Dedifferentiated amniotic fluid mesenchymal stem cell (primary cell): ENCODE measurements around the gene DNER.
A peak's percentile ranks its signal among the peaks of the same experiment; 100 is the strongest.
"Not testable (repeated sequence)": the region's sequence is repeated elsewhere in the genome, so short reads cannot be mapped to it uniquely, and the experiment has no call there.

Experiments used
- DNase-seq: peaks from one replicate; pipeline ENCODE4 v3.0.0-alpha.2; 2016; ENCODE audit errors: extremely low spot score

Gene DNER

DNA sequence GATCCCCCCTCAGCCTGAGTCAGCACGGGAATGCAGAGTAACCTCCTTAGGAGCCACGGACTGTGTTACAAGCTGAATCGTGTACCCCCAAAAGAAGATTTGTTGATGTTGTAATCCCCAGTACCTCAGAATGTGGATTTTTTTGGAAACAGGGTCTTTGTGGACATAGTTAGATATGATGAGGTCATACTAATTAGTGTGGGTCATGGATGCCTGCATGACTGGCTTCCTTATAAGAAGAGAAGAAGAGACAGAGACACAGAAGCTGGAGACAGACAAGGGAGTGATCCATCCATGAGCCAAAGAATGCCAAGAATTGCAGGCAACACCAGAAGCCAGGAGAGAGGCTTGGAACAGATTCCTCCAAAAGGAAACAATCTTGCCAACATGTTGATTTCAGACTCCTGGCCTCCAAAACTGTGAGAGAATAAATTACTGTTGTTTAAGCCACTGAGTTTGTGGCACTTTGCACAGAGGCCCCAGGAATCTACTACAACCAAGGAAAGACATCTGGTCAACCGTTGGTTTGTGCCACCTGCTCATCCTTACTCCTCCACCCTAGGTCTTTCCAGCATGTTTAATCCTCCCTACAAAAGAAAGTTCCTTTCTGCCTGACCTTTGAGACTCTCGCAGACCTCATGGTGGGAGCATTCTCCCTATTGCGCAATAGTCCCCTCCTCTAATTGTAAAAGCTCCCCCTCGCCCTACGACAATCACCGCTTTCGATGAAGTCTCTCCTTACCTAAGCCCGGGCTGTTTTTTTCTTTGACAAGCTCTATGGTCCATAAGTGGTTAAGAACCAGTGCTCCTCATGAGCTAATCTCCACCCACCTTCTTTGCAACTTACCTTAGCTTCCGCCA, 91.6 kb downstream of the DNER start:
- DNase-seq, result no peak

DNA sequence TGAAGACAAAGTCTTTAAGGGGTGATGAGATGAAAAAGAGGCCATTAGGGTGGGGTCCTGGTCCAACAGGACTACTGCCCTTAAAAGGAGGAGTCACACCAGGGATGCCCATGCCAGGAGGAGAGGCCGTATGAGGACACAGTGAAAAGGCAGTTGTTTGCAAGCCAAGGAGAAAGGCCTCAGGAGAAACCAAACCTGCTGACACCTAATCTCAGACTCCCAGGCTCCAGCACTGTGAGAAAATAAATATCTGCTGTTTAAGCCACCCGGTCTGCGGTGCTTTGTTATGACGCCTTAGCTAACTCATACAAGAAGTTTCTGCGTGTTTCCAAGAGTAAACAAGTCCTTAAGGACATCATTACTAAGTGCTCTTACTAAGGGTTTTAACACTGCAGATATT, 93.6 kb downstream of the DNER start:
- DNase-seq, result no peak

DNA sequence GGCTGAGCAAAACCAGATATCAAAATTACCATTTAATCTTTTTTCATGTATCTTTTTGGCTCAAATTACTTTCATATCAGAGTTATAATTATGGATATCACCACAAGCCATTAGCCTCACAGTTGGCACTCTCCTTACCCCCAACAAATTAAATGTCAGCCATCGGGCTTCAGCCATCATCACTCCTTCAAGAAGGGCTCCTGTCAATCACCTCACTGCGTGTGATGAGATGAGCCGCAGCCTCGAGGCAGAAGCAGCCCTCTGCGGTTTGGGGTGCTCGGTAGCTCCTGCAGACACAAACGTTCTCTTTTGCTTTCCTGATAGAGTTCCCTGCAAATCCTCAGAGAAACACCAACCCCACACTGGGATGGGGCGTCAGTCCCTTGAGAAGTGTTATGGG, 94.1 kb downstream of the DNER start:
- DNase-seq, result no peak

DNA sequence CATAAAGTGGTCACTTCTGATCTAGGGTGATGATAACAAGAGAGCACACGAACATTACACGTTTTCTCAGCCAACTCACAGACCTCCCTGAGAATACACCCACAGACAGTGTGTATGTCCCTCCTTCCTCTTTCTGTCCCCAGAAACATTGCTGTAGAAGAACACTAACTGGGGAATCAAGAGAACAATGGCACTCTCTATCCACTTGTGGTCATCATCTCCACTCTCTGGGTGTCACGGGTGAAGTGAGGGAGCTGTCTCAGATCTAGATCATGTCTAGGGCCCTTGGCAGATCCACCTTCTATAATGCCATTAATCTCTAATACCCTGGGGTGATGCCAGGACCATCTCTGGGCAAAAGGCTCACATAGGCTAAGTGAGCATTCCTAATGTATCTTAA, 97.9 kb downstream of the DNER start:
- no peak for DNase-seq

DNA sequence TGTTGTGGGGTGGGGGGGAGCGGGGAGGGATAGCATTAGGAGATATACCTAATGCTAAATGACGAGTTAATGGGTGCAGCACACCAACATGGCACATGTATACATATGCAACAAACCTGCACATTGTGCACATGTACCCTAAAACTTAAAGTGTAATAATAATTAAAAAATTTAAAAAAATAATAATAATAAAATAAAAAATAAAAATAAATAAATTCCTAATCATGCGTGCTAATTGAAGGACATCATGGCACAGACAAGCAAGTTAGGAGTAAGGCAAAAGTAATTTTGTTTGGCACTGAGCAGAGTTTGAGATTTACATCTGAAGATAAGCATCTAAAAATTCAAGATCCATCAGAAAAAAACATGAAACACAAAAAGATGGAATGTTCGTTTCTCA, 100.3 kb downstream of the DNER start:
- not testable (repeated sequence) for DNase-seq

DNA sequence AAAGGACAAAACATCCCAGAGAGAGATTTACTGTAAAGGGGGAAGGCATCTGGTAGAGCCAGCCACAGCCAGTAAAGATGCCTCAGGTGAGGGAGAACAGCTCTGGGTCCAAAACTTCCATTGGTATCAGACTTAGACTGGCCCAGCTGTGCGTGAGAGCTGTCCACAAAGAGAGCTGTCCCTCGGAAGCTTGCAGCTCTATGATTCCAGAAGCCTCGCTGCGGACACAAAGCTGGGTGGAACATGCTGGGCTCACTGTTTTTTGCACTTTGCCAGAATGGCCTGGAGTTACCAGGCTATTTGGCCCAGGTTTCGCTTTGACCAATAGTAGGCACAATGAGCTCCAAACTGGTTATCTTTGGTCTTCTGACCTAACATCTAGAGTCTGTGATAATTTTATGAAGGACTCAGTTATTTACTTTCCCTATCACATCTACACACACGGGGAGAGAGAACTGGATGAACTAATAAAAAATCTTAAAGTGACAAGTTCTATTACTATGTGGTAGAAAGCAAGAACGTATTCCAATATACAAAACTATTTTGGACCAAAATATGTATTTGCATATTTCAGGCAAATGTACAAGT, 101.9 kb downstream of the DNER start:
- DNase-seq, result no peak

DNA sequence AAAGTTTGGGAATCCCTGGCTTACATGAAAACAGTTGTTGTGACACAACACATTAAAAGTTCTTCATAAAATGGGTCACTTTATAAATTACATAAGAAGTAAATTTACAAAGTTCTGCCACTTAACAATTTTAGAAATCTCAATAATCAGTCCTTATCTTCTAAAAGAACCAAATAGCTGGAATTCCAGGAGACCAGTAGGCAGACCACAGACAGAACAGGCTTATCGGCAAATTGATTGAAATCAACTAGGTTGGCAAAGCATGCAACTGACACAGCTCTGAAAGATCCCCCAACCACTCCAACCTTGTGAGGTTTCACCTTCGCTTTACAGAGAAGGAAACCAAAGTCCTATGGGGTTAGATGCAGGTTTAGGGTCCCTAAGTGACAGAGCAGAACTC, 103.0 kb downstream of the DNER start:
- DNase-seq, result no peak

DNA sequence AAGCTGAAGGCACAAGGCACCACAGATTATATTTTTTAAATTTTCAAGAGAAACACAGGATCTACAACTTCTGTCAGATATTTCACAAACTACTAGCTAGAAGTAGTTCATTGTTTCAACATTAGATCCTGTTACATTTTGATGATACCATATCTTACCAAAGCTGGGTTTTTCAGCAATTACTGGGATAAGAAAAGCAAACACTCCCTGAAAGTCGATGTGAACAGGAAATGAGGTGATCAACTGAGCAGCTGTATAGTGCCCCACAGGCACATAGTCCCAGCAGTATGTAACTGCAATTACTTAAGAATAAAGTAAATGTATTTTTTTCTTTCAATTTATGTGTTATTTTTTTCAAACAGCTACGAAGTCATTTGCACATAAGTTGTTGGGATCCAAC, 103.5 kb downstream of the DNER start:
- no peak for DNase-seq

DNA sequence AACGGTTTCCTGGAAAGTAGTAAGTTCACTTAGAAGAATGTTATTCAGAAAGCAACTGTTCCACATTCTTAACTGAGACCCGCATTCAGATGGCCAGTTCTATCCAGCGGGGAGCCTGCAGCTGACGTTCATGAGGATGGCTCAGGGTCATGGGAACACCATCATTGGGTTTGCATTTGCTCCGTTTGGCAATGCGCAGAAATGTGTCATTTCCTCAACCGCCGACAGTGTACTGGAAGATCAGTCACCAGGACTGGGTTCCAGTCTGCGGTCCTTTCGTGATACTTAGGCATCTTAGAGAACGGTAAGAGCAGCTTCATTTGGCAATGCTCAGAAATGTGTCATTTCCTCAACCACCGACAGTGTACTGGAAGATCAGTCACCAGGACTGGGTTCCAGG, 104.0 kb downstream of the DNER start:
- DNase-seq, result no peak

DNA sequence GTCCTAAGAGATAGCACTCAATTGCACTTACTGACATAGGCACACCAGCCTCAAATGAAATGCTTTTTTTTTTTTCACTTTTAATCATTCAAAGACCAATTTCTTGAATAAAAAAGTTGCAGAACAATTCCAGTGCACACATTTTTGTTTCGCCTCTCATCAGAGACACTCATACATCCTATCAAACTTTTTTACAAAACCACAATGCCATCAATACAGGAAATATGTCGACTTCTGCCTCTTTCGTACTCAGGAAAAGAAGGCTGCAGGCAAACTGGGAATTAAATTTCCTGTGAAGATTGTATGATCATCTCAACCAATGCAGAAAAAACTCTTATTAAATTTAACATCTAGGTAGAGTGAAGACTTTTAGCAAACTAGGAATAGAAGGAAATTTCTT, 112.4 kb downstream of the DNER start:
- no peak for DNase-seq

DNA sequence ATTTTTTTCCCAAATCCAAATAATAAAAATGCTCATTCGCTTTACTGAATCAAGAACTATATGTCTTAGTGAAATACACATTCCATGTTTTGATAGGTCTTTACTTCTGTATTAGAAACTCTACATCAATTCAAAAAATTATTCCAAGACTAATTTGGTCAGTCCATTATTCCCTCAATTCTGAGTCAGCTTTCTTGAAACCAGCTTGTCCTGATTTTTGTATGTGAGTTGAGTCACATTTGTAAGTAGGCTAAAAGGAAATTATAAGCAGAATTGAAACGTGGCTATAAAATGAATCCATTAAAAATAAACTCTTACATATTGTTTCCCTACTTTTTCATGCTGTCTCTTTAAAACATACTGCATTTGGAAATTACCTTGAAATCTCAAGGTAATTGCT, 113.0 kb downstream of the DNER start:
- DNase-seq, result no peak

DNA sequence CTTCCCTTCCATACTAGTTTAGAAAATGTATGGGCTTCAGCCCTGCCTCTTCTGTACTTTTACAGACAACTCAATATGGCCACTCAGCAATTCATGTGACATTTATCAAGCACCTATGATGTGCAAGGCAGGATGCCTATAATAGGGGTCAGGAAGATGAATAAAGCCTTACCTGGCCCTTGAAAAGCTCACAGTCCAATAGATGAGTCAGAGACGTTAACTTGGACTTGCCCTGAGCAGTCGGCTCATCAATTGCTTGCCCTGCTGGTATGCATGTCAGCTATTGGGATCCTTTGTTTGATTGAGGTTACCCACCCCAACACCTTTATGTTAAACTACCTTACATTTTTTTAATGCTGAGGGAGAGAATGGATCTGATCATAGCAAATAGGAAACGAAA, 116.1 kb downstream of the DNER start:
- DNase-seq, result no peak

DNA sequence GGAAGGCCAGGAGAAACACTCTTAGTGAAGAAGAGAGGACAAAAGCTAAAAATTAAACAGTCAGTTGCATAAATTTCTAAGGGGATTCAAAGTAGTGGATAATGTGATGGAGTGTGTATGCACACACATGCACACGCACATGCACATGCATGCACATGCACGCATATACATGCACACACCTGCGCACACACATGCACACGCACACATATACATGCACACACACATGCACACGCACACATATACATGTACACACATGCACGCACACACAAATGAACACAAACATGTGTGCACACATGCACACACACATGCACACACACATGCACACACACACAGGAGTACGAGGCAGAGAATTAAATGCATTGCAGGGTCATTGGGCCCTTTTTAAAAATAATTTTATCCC, 117.6 kb downstream of the DNER start:
- DNase-seq, result no peak

DNA sequence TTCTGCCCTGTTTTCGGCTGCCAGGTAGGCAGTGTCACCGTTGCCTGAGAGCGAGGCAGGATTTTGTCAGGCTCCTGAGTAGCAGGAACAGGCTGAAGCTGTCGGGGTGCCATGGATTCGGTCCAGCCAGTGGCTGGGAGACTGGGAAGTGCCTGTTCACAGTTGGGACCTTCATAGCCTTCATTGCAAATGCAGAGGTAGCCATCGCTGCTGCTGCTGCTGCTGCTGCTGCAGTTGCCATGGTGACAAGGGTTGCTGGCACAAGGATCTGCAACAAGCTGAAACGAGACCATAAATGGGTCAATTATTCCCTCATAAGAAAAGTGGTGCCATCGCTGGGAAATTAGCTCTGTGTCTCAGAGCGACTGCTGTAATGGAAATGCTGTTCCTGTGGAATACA, 122.7 kb downstream of the DNER start:
- no peak for DNase-seq

DNA sequence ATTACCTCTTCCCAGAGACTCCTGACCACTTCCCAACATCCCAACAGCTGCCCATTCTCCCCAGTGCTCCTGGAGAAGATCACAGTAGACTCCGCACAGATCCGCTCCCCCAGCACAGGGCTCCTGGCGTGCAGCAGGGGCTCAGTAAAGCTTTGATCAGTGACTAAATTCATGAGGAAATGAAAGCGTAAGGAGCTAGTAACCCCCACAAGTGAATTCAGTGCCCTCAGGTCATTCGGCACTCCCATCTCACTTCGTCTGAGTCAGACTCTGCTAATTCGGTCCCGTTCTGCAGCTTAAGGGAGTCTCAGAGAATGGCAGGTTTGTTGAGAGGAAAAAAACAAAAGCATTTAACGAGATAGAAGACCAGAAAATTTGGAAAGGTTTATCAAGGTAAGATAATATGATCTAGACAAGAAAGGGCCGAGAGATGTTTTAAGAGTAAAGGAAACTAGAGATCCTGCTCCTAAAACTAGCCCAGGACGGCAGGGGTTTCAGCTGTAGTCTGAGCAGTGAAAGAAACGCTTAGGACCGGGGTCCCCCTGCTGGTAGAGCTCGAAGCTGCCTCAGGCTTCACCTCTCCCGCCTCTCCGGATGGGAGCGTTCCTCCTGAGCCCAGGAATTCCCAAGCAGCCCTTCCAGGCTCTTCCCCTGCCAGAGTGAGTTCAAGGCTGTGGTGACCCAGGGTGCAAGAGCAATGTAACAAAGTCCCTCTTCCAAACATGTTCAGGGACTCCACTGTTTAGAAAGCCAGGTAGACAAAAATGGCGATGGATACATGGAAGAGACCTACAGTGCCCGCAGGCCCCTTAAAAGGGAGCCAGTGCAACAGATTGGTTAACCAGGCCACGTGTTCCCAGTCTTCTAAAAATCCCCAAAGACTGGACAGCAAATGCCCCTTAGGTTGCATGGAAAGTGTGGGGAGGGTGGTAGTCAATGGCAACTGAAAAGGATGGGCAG, 127.3 kb downstream of the DNER start:
- DNase-seq, result peak; percentile 80

DNA sequence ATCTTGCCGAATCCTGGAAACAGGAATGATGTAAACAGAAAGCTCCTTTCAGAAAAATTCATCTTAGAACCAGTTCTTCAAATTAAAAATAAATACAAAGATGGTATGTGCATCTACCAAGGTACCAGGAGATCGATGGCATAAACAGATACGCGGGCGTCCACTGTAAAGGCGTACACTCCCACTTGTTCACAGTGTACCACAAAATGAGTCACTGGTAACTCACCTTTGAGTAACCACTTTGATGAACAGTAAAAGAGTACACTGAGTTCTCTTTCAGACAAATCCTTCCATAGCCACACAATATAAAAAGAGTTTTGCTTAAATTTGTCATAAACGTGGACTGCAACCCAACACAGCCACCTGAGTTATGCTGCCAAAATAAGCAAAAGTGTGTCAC, 128.3 kb downstream of the DNER start:
- DNase-seq, result no peak

DNA sequence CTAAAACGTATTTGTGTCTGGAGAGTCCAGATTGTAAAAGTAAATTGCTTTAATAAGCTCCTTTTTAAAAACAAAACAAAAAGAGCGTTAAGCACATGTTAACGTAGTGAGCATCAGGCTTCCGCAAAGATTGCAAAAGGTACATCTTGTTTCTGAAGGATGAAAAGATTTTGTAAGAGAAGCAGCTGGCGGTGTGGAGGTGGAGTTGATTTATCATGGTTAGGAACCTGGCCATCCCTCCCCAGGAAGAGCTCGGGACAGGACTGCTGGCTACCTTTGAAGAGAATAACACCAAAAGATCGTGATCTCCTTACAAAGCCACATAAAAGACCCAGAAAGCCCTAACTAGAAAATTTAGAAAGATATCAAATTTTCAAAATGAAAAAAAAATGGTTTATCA, 132.2 kb downstream of the DNER start:
- no peak for DNase-seq

DNA sequence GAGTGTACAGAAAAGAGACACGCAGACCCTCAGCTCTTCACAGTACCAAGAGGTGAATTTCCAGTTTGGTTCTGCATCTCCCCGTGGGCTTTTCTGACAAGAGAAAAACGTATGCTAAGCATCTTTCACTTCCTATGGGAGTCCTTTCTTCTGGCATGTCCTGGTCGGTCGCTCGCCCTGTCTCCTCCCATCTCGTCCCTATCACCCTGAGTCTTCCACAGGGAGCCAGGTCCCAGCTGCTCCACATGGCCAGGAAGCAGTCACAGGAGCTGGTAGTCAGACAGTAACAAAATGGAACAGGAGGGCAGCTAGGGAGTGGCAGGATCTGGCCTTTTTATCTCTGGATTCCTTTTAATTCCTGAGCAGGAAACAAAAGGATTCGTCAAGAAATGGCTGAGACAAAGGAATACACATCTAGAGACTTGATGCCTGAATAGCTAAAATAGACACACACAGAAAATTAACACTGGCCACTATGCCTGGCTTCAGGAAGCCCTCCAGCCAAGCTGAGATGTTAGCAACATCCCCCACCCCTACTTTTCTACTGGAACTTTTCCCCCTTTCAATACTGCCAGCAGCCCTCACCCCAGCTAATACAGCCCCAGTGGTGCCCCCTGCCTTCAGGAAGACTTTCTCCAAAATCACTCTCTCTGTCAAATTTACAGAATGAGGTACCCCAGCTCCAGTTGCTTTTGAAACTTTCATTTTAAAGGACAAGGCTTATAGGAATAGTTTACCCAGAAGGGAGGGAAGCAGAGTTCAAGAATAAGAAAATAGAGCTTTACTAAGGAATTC, 136.1 kb downstream of the DNER start:
- no peak for DNase-seq

DNA sequence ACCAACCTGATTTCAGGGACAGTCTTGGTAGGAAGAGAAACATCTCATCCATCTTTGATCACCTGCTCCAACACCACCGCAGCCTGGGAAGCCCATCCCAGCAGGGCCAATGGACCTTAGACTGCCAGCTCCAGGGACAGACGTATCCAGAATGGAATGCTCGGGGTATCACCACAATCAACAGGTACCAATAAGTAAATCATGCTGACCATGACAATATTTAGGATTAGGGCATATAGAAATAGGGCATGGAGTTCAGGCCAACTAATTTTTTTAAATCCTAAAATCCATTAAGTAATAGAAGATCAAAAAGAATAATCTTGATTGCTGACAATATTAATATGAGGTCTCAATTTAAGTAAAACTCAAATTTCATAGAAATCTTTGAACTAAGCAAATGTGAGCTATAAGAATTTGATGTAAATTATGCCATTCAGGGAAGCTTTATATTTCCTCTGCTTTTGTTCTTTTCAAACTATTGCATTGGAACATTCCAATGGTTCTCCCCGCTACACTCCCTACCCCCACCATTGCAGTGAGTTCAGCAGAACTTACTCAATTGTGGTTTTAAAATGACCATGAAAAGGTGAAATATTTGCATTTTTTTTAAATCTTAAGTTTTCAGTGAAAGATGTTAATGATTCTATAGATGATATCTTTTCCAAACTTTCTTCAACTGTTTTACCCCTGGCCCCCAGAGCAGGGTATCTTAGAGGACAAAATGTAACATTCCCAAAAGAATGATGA, 138.6 kb downstream of the DNER start:
- DNase-seq, result no peak

DNA sequence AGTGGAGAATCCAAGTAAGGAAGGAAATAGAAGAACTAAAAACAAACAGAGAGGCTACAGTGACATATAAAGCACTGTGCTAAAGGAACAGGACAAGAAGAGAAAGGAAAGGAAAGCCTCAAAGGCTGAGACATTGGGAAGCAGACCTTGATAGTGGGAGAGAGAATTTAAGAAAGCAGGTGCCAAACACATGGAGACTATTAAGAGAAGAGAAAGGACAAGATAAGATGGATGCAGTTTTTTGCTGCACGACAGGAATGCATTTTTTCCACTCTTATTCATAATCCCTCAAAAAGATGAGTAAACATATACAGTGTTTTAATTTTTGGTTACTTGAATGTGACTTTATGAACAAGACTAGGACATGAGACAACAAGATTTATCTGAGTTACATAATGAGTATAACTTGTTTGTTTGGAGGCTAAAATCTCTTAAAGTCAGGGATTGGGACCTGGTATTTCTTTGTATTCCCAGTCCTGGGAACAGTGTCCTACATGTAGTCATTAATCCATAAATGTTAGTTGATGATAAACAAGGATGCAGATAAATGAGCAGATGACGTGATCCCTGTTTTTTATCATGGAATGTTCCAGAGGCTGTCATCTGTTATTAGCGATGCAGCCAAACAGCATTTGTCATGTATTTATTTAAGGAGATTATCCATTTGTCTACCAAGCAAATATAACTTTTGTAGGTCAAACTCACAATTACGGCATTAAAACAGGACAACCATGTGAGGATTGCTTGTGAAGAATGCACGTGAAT, 141.7 kb downstream of the DNER start:
- DNase-seq, result no peak
